Activated CD8-positive, alpha-beta memory T cell treated with anti-CD3 and anti-CD28 coated beads for 4 hours (primary cell): ENCODE data around the gene LARP4B.
"Not testable (repeated sequence)": the region's sequence is repeated elsewhere in the genome, so short reads cannot be mapped to it uniquely, and the experiment has no call there.

Experiments used
- DNase-seq, 2 donors: peaks; one replicate each; pipeline ENCODE4 v3.0.0-alpha.2; 2020; ENCODE audit warnings: low read depth in 2 of 2

The LARP4B gene

DNA sequence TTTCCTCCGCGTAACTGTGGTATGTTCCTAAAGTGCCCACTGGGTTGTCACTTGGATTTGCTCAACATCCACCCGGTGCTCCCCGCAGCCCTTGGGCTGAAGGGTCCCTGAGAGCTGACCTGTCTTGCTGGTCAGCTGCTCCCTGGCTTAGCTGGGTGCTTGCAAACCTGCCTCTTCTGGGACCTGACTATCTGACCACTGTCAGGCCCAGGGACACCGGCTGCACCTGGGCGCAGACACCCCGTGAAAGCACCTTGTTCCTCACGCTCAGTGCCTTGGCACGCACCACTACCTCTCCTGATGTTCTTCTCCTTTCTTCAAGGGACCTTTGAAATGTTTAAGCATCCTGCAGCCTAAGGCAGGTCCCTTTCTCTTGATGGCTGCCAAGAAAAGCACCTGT is 26.6 kb upstream of the LARP4B start:
- no peak for DNase-seq

DNA sequence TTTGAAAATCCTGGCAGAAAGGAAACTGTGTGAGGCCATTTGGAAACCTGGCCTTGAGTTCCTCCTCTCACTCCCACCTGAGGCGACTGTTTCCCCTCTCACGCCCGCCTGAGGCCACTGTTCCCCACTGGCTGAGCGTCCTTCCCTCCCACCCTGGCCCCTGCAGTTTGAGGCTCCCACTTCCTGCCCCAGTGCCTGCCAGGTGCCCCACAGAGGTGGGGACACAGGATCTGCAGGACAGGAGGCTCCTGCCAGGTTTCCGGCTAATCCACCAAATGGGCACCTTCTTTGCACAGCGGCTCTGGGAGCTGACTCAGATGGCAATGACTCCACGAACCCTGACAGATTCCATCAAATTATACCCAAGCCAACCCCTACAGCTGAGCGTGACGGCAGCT is 24.3 kb upstream of the LARP4B start:
- no peak for DNase-seq

DNA sequence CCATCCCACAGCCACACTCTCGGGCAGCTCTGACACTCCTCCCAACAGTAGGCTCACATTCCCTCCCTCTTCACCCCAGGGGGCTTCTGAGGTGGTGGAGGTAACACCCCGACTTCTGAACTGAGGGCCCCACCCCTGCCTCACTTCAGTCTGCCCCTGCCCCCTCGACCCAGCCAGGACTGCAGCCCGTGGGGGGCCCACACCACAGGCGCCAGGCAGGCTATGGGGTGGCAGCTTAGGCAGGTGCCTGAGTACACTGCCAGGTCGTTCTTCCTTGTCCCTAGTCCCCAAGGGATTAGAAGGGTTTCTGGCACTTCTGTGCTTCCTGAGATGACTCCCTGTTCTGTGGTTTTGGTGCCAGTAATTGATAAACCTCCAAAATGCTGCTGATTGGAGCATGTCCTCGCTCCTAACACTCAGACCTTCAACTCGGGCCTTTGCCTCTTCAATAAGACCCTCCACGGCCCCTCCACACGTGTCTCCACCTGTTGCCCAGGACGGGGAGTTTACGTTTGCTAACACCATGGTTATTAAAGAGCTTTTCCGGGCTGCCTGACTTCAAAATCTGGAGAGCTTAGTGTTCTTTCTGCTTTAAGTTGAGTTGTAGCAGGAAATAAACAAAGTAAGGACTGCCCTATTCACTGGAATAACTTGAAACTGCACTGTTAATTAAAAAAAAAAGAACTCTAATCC is 23.8 kb upstream of the LARP4B start:
- no peak for DNase-seq

DNA sequence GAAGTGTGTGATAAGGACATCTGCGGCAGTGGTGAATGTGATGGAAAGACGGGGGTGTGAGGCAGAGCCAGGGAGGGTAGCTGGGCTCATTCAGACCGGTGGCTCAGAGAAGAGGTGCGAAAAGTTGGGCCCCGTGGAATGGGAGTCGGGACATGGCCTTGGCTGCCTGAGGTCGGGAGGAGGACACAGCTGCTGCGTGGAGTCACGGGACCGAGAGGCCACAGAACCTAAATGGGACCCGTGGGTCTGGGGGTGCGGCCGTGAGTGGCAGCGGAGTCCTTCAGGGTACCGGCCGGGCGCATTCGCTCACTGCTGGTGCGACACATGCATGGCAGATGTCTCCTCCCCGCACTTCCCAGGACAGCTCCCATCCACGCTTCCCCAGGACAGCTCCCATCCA is 22.9 kb upstream of the LARP4B start:
- no peak for DNase-seq

DNA sequence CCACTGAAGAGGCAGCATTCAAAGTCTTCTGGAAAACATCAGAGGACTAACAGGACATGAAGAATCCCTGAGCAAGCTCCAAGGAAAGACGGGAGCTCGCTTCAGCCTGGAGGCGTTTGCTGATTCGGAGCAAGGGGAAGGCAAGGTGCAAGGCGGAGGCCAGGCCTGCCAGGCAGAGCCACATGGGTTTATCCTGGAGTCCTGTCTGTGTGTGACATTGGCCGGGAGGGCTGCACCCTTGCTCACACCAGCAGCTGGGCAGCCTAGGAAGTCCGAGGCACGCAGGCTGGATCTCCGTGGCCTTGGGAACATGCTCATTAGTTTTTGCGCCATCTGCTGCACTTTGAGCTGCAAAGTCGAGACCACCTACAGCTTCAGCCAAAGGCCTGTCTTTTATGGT is 22.3 kb upstream of the LARP4B start:
- DNase-seq: no peak

DNA sequence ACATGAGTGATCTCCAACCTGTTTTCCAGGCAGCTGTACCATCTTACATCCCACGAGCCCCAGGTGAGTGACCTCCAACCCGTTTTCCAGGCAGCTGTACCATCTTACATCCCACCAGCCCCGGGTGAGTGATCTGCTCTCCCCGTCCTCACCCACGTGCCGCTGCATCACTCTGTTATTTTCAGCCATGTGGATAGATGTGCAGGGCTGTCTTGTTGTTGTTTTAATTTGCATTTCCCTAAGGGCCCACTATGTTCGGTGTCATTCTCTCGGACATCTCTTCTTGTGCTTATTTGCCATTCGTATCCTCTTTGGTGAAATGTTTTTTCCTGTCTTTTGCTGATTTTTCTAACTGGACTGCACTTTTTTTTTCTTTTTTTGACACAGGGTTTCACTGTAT is 17.9 kb upstream of the LARP4B start:
- no peak for DNase-seq

DNA sequence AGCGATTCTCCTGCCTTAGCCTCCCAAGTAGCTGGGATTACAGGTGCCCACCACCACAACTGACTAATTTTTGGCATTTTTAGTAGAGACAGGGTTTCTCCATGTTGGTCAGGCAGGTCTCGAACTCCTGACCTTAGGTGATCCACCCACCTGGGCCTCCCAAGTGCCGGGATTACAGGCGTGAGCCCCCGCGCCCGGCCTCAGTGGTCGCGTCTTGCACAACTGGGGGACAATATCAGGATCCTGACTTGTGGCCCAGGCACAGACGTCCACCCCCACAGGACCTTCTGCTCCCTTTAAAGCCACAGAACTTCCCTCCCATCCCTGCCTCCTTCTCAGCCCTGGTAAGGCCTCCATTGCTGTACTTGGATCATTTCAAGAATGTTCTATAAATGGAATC is 16.8 kb upstream of the LARP4B start:
- DNase-seq: no peak

DNA sequence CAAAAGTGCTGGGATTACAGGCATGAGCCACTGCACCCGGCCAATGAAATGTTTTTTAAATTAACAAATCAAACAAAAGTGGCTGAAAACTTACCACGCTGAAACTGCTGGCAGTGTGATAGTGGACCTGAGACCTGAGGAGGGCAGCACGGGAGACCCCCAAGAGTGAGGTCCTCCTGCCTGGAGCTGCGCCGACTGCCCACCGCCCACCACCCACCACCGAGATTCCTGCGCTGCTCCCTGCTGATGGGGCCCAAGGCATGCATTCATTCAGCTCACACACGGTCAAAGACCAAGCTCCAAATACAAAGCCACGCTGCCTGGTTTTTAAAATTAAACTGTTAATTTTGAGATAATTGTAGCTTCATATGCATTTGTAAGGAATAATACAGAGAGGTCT is 16.4 kb upstream of the LARP4B start:
- DNase-seq: no peak

DNA sequence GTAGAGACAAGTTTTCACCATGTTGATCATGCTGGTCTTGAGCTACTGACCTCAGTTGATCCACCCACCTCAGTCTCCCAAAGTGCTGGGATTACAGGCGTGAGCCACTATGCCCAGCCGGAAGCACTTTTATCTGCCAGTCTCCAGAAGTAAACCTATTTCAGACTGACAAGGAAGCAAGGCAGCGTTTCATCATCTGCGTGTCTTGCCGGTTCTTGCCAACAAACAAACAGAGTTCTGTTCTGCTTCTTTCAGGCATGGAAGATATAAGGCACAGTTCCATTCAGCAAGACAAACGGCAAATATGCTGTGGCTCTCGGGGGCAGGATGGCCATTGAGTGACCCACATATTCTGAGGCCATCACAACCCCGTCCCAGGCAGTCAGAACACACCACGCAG is 15.5 kb upstream of the LARP4B start:
- no peak for DNase-seq

DNA sequence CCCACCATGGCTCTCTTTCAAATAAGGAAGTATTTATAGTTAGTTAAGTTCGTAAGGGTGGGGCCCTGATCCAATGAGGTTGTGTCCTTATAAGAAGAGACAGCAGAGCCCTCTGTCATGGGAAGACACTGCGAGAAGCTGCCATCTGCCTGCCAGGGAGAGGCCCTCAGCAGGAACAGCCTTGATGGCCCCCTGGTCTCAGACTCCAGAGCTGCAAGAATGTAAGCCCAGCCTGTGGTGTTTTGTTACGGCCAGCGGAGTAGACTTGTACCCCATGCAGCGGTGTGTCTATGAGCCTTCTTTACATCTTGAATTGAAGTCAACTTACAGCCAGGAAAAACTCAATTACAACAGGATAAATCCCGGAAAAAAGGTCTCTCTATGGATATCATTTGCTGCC is 14.3 kb upstream of the LARP4B start:
- DNase-seq: no peak

DNA sequence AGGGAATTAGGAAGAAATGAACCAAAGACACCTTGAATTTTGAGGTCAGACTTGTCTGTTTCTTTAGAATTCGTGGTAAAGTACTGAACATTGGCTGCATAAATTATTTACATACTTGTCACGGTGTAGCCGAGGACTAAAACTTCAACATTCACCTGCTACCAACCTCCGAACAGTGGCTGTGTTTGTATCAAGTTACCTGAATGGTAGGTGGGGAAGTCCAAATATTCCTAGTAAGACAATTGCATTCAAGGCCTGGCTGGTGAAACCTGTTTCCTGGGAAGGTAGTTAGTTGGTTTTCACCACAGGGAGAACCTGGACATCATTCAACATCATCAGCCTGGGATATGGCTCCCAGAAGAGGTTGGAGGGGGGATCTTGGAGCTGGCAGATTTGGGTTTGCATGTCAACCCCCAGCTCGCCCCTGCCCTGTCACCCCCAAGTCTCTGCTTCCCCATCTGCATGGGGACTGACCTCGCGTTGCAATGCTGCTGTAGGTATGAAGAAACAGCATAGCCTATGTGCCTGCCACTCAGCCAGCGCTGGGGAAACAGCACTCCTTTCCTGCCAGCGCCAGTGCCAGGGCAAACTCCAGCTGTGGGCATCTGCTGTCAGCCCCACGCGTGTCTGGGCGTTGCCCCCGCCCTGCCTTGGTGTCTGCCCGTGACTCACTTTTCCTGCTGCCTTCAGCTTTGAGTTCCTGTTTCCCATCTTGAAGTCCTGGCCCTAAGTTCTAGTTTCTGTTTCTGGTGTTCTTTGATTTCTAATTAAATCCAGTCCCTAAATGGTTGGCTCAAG is 12.7 kb upstream of the LARP4B start:
- DNase-seq: peak in 1 of 2 donors; percentile 13

DNA sequence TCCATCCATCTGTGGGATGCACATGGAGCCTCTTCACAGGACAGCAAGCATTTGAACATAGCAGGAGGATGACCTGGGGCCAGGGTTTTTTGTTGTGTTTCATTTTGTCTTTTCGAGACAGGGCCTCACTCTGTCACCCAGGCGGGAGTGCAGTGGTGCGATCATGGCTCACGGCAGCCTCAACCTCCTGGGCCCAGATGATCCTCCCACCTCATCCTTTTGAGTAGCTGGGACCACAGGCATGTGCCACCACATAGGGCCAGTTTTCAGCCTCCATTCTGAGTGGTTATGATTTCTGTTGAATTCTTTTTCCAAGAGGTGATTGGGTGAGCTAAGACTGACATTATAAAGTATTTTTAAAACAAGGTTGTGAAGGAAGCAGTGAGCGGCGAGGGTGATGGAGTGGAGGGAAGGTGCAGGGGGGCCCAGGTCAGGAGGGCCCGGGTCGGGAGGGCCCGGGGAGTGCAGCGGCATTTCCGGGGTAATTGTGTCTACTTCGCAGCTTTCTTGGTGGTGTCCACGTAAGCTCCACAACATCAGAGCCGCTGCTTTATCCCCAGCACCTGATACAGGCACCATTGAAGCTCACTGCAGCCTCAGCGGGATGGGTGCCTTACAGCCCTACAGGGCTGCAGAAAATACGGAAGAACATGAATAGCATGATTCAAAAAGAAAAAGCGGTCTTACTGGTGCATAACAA is 12.0 kb upstream of the LARP4B start:
- no peak for DNase-seq

DNA sequence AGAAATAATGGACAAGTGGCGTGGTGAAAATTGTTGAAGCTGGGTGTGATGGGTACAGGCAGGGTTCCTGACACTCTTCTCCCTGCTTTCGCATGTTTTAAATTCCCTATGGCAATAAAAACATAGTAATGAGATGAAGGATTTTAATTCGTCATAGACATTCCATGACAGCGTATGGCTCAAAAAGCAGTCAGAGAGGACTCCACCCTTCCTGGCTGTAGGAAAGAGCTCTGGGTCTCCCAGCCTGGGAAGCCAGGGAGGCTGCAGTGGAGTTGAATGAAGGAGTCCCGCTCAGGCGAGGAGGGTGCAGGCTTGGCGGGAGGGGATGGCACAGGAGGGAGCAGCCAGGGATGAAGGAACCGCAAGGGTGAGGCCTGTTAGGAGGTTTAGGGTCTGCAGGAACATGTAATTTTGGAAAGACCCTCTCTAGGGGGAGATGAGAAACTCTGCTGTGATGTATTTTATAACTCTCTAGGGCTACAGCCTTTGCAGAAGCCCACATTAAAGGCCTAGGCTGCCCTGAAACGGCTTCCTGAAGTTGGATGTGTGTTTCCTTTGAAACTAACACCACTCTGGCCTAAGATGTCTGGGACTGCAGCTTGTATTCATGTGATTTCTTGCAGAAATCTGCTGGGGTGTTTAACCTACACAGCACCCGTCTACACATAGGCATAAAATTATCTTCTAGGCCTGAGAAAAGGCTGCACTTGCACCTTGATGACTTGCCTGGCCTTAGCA is 7.6 kb upstream of the LARP4B start:
- DNase-seq: no peak

DNA sequence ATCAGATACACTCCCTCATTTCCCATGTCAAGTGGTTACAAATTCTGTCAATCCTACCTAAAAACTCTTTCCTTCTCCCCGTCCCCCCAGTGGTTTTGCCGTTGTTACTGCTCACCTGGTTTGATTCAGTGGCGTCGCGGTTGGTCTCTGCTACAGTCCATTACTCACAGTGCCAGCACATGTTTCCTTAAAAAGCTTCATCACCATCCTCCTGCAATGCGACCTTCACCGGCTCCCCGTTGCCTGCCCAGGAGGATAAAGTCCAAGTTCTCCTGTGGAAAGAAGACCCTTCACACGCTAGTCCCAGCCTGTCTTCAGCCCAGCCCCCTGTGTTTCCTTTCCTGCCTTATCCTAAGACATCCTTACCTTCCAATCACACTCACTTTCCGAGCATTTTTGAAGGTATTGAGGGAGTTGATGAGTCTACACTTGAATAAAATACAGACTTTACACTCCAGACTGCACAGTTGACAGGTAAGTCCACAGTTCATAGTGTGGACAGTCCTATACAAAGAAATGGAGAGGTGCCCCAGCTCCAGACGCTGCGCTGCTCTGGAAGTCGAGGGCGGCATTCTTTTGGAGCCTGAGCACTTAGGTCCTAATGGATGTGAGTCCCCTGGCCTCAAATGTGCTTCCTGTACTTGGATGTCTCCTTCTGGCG is 3.4 kb upstream of the LARP4B start:
- DNase-seq: no peak

DNA sequence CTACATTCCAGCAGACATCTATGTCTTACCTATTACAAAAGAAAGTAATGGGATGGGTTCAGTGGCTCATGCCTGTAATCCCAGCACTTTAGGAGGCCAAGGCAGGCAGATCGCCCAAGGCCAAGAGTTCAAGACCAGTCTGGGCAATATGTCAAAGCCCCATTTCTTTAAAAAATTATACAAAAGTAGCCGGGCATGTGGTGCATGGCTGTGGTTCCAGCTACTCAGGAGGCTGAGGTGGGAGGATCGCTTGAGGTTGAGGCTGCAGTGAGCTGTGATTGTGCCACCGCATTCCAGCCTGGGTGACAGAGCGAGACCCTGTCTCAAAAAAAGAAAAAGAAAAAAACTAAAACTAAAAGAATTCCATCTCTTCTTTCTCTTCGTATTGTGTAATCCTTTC is 2.7 kb upstream of the LARP4B start:
- not testable (repeated sequence) for DNase-seq

DNA sequence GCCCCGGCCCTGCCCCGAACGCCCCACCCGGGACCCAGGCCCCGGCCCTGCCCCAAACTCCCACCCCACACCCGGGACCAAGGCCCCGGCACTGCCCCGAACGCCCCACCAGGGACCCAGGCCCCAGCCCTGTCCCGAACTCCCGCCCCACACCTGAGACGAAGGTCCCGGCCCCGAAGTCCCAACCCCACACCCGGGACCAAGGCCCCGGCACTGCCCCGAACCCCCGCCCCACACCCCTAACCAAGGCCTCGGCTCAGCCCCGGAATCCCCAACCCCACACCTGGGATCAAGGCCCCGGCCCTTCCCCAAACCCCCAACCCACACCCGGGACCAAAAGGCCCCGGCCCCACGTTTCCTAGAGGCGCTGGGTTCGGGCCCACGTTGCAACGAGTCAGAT is 1.1 kb upstream of the LARP4B start:
- DNase-seq: no peak

DNA sequence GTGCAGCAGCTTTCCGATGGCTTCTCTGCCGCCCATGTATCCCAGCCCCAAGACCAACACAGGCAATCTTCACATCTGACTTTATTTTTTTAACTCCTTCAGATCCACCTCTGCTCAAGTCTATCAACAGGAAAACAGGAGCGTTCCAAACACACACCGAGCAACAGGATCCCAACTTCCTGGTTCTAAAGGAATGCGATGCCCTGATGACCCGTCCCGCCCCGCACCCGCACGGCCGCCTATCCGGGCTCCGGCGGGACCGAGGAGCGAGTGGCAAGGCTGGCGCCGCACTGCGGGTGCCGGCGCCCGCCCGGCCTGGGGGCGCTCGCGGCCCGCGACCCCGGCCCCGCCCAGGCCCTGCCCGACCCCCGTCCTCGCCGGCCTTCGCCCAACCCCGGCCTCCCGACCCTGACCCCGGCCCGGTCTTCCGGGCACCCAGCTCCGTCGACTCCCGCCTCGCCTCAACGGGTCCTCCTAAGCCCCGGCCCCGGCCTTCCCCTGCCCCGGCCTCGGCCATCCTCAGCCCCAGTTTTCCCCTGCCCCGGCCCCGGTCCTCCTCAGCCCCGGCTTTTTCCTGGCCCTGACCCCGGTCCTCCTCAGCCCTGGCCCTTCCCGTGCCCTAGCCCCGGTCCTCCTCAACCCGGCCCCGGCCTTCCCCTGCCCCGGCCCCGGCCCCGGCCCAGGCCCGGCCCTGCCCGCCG is 730 bp downstream of the LARP4B start:
- no peak for DNase-seq

DNA sequence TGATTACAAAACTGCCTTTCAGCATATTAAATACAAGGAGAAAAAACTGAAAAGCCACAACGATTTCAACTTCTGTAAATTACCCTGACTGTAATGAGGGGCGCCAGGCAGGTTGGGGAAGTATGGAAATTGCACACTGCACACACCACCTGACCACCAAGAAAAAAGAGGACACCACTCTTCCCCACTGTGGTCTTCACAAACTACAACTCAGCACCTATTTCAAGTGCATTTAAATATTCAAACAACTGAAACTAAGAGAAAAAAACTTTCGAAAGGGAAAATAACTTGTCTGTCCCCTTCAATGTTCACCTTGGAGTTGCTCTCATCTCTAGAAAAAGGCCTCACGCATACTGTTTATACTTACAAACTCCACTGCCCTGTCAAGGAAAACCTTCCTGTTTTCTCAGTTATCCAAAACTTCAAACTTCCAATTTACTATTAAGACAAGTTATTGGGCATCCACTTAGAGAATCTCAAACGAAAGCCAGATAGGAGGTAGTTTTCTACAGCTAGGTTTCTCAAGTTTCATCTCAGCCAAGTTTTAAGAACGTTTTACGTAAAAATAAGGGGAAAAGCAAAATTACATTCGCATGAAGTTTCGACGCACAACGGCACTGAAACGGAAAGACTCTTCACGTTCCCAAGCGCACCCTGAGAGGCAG is 1.4 kb downstream of the LARP4B start:
- no peak for DNase-seq

DNA sequence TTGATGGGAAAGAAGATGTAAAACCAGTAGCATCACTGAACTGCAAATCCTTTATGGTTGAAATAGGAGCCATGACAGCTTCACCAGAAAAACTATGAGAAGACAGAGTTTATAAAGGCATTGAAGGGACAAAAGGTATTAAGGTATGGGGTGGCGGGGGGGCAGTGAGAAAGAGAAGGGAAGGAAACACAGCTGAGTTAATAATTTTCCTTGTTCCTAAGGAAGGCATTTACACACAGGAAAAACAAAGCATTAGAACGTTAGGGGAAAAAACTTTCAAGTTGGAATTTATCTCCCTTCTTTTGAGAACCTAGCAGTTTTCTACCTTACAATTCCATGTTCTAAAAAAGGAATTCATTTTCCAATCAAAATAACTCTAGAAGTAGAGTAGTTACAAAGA is 4.4 kb downstream of the LARP4B start:
- DNase-seq: no peak

DNA sequence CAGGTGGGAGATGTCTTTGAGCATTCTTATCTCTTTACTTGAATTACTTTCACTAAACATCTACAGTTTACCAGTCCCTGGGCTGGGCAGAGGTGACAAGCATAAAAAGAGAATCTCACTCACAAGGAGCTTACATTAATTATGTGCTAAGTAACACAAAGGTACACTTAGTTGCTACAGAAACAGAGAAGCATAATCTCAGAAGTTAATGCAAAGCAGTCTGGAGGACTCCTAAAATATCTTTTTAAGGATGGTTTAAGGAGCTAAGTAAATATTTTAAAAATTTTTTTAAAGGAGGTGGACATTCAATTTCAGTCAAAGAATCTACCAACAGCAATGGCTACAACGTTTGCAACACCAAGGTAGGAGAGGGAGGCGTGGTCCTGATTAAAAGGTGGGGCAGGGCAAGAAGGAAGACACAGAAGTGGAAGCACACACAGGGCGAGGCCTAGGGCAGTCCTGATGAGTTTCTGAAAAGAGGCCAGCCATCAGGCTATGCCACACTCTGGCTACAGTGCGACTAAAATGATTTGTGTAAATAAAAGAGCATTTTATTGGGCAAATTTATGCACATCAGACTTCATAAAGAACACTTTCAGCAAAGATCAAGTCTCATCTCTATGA is 5.3 kb downstream of the LARP4B start:
- no peak for DNase-seq
